GDM1 (cell line): Measurements from ENCODE around the gene DYNC1LI1.

Experiments
- DNase-seq: peaks from one replicate; lab custom pipeline; 2025; lab: John Stamatoyannopoulos, UW

The DYNC1LI1 gene

GRCh38 chr3:32492684-32493436 lies 77.8 kb downstream of the DYNC1LI1 start:
- DNase-seq, result no peak

- DNase-seq, result no peak
These were observed 82.1 kb downstream of the DYNC1LI1 start for GRCh38 chr3:32488474-32489008.

- DNase-seq, result no peak
These were observed 82.7 kb downstream of the DYNC1LI1 start for GRCh38 chr3:32487781-32488473.

GRCh38 chr3:32484436-32484835 lies 86.2 kb downstream of the DYNC1LI1 start:
- no peak for DNase-seq

GRCh38 chr3:32483772-32484171 lies 86.9 kb downstream of the DYNC1LI1 start:
- no peak for DNase-seq

GRCh38 chr3:32482693-32483092 lies 88.0 kb downstream of the DYNC1LI1 start:
- DNase-seq, result no peak

- no peak for DNase-seq
These were observed 88.6 kb downstream of the DYNC1LI1 start for GRCh38 chr3:32481791-32482631.

- DNase-seq, result no peak
These were observed 90.1 kb downstream of the DYNC1LI1 start for GRCh38 chr3:32480604-32481003.
